BLaER1 treated with 17β-estradiol and CSF1 and Interleukin-3, amounts not matched to agents 10 nM and 100 nM (cell line): ENCODE measurements around the gene CDC42EP4.

Source experiments
- H3K27ac ChIP-seq, 11 experiments: shearing (Covaris generic); formaldehyde crosslinking; 2 replicates each; pipeline ENCODE4 v1.8.1; 2022
- H3K27me3 ChIP-seq, 11 experiments: shearing (Covaris generic); formaldehyde crosslinking; 2 replicates each; pipeline ENCODE4 v1.8.1; 2022
- H3K36me3 ChIP-seq, 11 experiments: shearing (Covaris generic); formaldehyde crosslinking; 2 replicates each; pipeline ENCODE4 v1.8.1; 2022
- H3K4me1 ChIP-seq, 10 experiments: shearing (Covaris generic); formaldehyde crosslinking; 2 replicates each; pipeline ENCODE4 v1.8.1; 2022
- H3K4me2 ChIP-seq, 11 experiments: shearing (Covaris generic); formaldehyde crosslinking; 2 replicates each; pipeline ENCODE4 v1.8.1; 2022
- H3K4me3 ChIP-seq, 10 experiments: shearing (Covaris generic); formaldehyde crosslinking; 2 replicates each; pipeline ENCODE4 v1.8.1; 2022
- H3K9ac ChIP-seq, 11 experiments: shearing (Covaris generic); formaldehyde crosslinking; 2 replicates each; pipeline ENCODE4 v1.8.1; 2022
- H3K9me3 ChIP-seq, 11 experiments: shearing (Covaris generic); formaldehyde crosslinking; replicated peaks in 1 of 11; 2 replicates each; pipeline ENCODE4 v1.8.1; 2022
- H4K20me1 ChIP-seq, 11 experiments: shearing (Covaris generic); formaldehyde crosslinking; 2 replicates each; pipeline ENCODE4 v1.8.1; 2022
- Cebpa-rat ChIP-seq, 11 experiments: shearing (Covaris generic); IDR thresholded peaks; 2 replicates each; pipeline ENCODE4 v1.8.1; 2022

Gene CDC42EP4

GRCh38 chr17:73346501-73347162 is 34.8 kb upstream of the CDC42EP4 start:
- Histone ChIP-seq H4K20me1 (no peaks in the 10 kb centered on the region), H3K4me3 (no peak overlapping the region), H3K27ac (no peak overlapping the region), H3K36me3 (no peaks in the 10 kb centered on the region; a peak in 3 of 22 replicates), H3K4me2 (no peak overlapping the region), H3K4me1 (peaks cover 0 to 20% (median 14%) of the 10 kb centered on the region in 10 experiments; a peak in 16 of 20 replicates), H3K9me3 (no peaks in the 10 kb centered on the region), H3K27me3 (no peaks in the 10 kb centered on the region), H3K9ac (no peak overlapping the region)
- TF ChIP-seq Cebpa-rat (IDR thresholded peaks at IDR 0.05) = no peak

GRCh38 chr17:73343739-73344454 is 32.1 kb upstream of the CDC42EP4 start:
- no peaks in the 10 kb centered on the region for H3K9me3 ChIP-seq
- peaks cover 10 to 31% (median 16%) of the 10 kb centered on the region in 10 experiments for H3K4me1 ChIP-seq
- H3K4me2 ChIP-seq = peak overlapping the region in 9 of 11 experiments; percentile 37 to 63 (median 51); a peak in 14 of 22 replicates
- H3K36me3 ChIP-seq = no peaks in the 10 kb centered on the region; a peak in 1 of 22 replicates
- no peak overlapping the region; a peak in 1 of 22 replicates for H3K27ac ChIP-seq
- TF ChIP-seq Cebpa-rat (IDR thresholded peaks at IDR 0.05) = no peak
- H3K9ac ChIP-seq = 0 out of 22 replicates have a peak overlapping the region, but pooled peaks of 1 of the 11 experiments have one; percentile 24
- no peaks in the 10 kb centered on the region for H3K27me3 ChIP-seq
- no peak overlapping the region for H3K4me3 ChIP-seq
- H4K20me1 ChIP-seq = no peaks in the 10 kb centered on the region

- Histone ChIP-seq H3K27me3 (no peaks in the 10 kb centered on the region), H3K36me3 (no peaks in the 10 kb centered on the region; a peak in 2 of 22 replicates), H3K9ac (0 out of 22 replicates have a peak overlapping the region, but pooled peaks of 1 of the 11 experiments have one; percentile 35), H3K9me3 (no peaks in the 10 kb centered on the region), H3K4me3 (no peak overlapping the region), H4K20me1 (no peaks in the 10 kb centered on the region), H3K4me1 (peaks cover 10 to 38% (median 16%) of the 10 kb centered on the region in 10 experiments), H3K27ac (peak overlapping the region in 1 of 11 experiments; percentile 17; a peak in 1 of 22 replicates), H3K4me2 (peak overlapping the region in 10 of 11 experiments; percentile 11 to 63 (median 52); a peak in 18 of 22 replicates)
- no peak for TF ChIP-seq Cebpa-rat (IDR thresholded peaks at IDR 0.05)
Measured at GRCh38 chr17:73343168-73343634, 31.4 kb upstream of the CDC42EP4 start.

- H3K27ac ChIP-seq = peak overlapping the region in 1 of 11 experiments; percentile 17; a peak in 1 of 22 replicates
- no peaks in the 10 kb centered on the region; a peak in 2 of 22 replicates for H3K36me3 ChIP-seq
- H3K4me3 ChIP-seq = no peak overlapping the region
- H4K20me1 ChIP-seq = no peaks in the 10 kb centered on the region
- H3K9ac ChIP-seq = 0 out of 22 replicates have a peak overlapping the region, but pooled peaks of 1 of the 11 experiments have one; percentile 35
- H3K27me3 ChIP-seq = no peaks in the 10 kb centered on the region
- no peaks in the 10 kb centered on the region for H3K9me3 ChIP-seq
- H3K4me1 ChIP-seq = peaks cover 10 to 40% (median 16%) of the 10 kb centered on the region in 10 experiments
- H3K4me2 ChIP-seq = peak overlapping the region in 10 of 11 experiments; percentile 11 to 63 (median 52); a peak in 18 of 22 replicates
- no peak for TF ChIP-seq Cebpa-rat (IDR thresholded peaks at IDR 0.05)
Measured at GRCh38 chr17:73342541-73343167, 30.9 kb upstream of the CDC42EP4 start.

GRCh38 chr17:73342050-73342522 is 30.3 kb upstream of the CDC42EP4 start:
- no peaks in the 10 kb centered on the region for H4K20me1 ChIP-seq
- no peaks in the 10 kb centered on the region for H3K27me3 ChIP-seq
- no peak overlapping the region for H3K27ac ChIP-seq
- no peak overlapping the region for H3K4me2 ChIP-seq
- no peaks in the 10 kb centered on the region; a peak in 2 of 22 replicates for H3K36me3 ChIP-seq
- no peak overlapping the region for H3K9ac ChIP-seq
- no peaks in the 10 kb centered on the region for H3K9me3 ChIP-seq
- H3K4me1 ChIP-seq = peaks cover 10 to 40% (median 16%) of the 10 kb centered on the region in 10 experiments
- no peak overlapping the region for H3K4me3 ChIP-seq
- TF ChIP-seq Cebpa-rat (IDR thresholded peaks at IDR 0.05) = no peak

GRCh38 chr17:73341350-73342049 is 29.7 kb upstream of the CDC42EP4 start:
- Histone ChIP-seq H3K27me3 (no peaks in the 10 kb centered on the region), H3K36me3 (no peaks in the 10 kb centered on the region; a peak in 2 of 22 replicates), H3K4me3 (no peak overlapping the region), H3K9ac (no peak overlapping the region), H3K4me1 (peaks cover 10 to 40% (median 16%) of the 10 kb centered on the region in 10 experiments), H3K9me3 (no peaks in the 10 kb centered on the region), H4K20me1 (no peaks in the 10 kb centered on the region), H3K27ac (no peak overlapping the region), H3K4me2 (no peak overlapping the region)
- TF ChIP-seq Cebpa-rat (IDR thresholded peaks at IDR 0.05) = no peak

GRCh38 chr17:73340093-73340596 is 28.3 kb upstream of the CDC42EP4 start:
- no peak overlapping the region for H3K9ac ChIP-seq

More at GRCh38 chr17:73340093-73340596, 28.3 kb upstream of the CDC42EP4 start:
- peak overlapping the region in 2 of 11 experiments; percentile 18 to 32; a peak in 1 of 22 replicates for H3K27ac ChIP-seq
- no peaks in the 10 kb centered on the region for H3K9me3 ChIP-seq
- TF ChIP-seq Cebpa-rat (IDR thresholded peaks at IDR 0.05) = peak in 2 of 11 experiments; percentile 38 to 61; a peak in 2 of 22 replicates
- no peaks in the 10 kb centered on the region for H4K20me1 ChIP-seq
- H3K36me3 ChIP-seq = no peaks in the 10 kb centered on the region; a peak in 2 of 22 replicates
- H3K4me2 ChIP-seq = peak overlapping the region in 4 of 11 experiments; percentile 16 to 54 (median 27); a peak in 4 of 22 replicates
- H3K4me1 ChIP-seq = peaks cover 10 to 40% (median 17%) of the 10 kb centered on the region in 10 experiments
- H3K27me3 ChIP-seq = no peaks in the 10 kb centered on the region
- H3K4me3 ChIP-seq = no peak overlapping the region
